Heart right ventricle (tissue), 16 donors: Measurements from ENCODE around the gene TAF12. TPM values are rescaled to one million over a fixed set of nuclear protein-coding genes. Genes with fewer than 3 reads are reported as not detected.
"Not testable (repeated sequence)": the region's sequence is repeated elsewhere in the genome, so short reads cannot be mapped to it uniquely, and the experiment has no call there.

Source experiments
- ATAC-seq, 8 donors: fragments of 200-7000 bp; cut with Tn5 transposase; one replicate each; pipeline ENCODE4 v1.9.1; 2020; ENCODE audit warnings: mild to moderate bottlenecking in 8 of 8, moderate library complexity in 8 of 8, moderate number of reproducible peaks in 1 of 8
- DNase-seq, 2 donors: peaks; one replicate each; pipeline ENCODE4 v3.0.0-alpha.2; 2020
- H3K27ac ChIP-seq, 10 donors: fragments of 200-600 bp; sonication (generic) in 2 of 10; one replicate each; pipeline versions ENCODE4 v1.5.0 to v1.8.0; 2020 to 2022; ENCODE audit warnings: mild to moderate bottlenecking in 3 of 10
- H3K27me3 ChIP-seq, 7 donors: fragments of 200-600 bp; one replicate each; pipeline ENCODE4 v1.8.0; 2021 to 2022; ENCODE audit warnings: mild to moderate bottlenecking in 2 of 7
- H3K36me3 ChIP-seq, 9 donors: fragments of 200-600 bp; sonication (generic) in 1 of 9; one replicate each; pipeline versions ENCODE4 v1.5.0 to v1.8.0; 2020 to 2022; ENCODE audit warnings: mild to moderate bottlenecking in 2 of 9
- H3K4me1 ChIP-seq, 9 donors: fragments of 200-600 bp; sonication (generic) in 1 of 9; one replicate each; pipeline versions ENCODE4 v1.5.0 to v1.8.0; 2020 to 2022; ENCODE audit warnings: mild to moderate bottlenecking in 4 of 9
- H3K4me3 ChIP-seq, 10 donors: fragments of 200-600 bp; sonication (generic) in 2 of 10; one replicate each; pipeline versions ENCODE4 v1.5.0 to v1.8.0; 2020 to 2022; ENCODE audit warnings: mild to moderate bottlenecking in 7 of 10, moderate library complexity in 2 of 10
- H3K9me3 ChIP-seq, 11 donors: fragments of 200-600 bp in 10 of 11; sonication (generic) in 2 of 11; one replicate each; pipeline versions ENCODE4 v1.5.0 to v1.8.0; 2013 to 2022; ENCODE audit warnings: mild to moderate bottlenecking in 2 of 11, control low read depth in 1 of 11, moderate library complexity in 1 of 11
- CTCF ChIP-seq, 9 donors: fragments of 200-600 bp; sonication (generic) in 2 of 9; IDR thresholded peaks; one replicate each; pipeline versions ENCODE4 v1.5.0 to v1.8.0; 2021 to 2022; ENCODE audit warnings: antibody characterized with exemption in 9 of 9, mild to moderate bottlenecking in 5 of 9, moderate library complexity in 1 of 9
- WGBS, 2 donors: extraction: QIAGEN DNeasy Blood & Tissue Kit; methylation state at CpG; one replicate each; pipeline ENCODE4 v1.1.7; 2013; ENCODE audit warnings: inconsistent platforms in 1 of 2; 5-methylcytosine and 5-hydroxymethylcytosine counted together
- intact Hi-C, 10 donors: fragments of 100-400 bp; cut with DNase I; formaldehyde crosslinking; loops; one replicate each; pipeline versions ENCODE4 v1.11.1 to v1.14.2; 2022
- polyA plus RNA-seq, 2 donors: library from polyadenylated mRNA; stranded (reverse); fragments of 200-250 nt; gene quantifications; one replicate each; pipeline ENCODE4 v1.2.3, GENCODE V29; 2013
- total RNA-seq, 10 donors: library from RNA; stranded (reverse); fragmentation: NEBNext Ultra II Directional in 3 of 10; extraction: Animal tissue kit (Norgen Biotek cat#: 25700) in 3 of 10; gene quantifications; one replicate each; pipeline versions ENCODE4 v1.2.1 to v1.2.4, GENCODE V29; 2021 to 2023
- donor health status: Arrhythmogenic right ventricular cardiomyopathy.
- donor health status: ischemic (EF 13 %, LVEDD 7.1; RV severe dilation, severe dysfunction).
- donor health status: healthy with polysubstance abuse.
- donor health status: DM: no; HTN: yes; CAD: no.
- donor health status: DM: no; HTN: no; CAD: no.
- donor health status: ischemic (EF 25% LVEDD 6.9; RV normal size, moderate dysfunction).
- donor health status: ischemic (EF 25% LVEDD 5.7; RV mildly dilated, moderate dysfunction).
- donor health status: healthy.
- donor health status: DM: yes; HTN: yes; CAD: no.
- donor health status: Ischemic cardiomyopathy.
- donor health status: ischemic (EF 35%, LVEDD 5.7; RV mildly dilated, moderate dysfunction).
- donor health status: nonischemic (EF 11% LVEDD 7.7; RV severe dilation, severe dysfunction).
- donor health status: DM: yes; HTN: yes; CAD: no.
- donor health status: PGD.
- donor health status: ischemic (EF 29% LVEDD 5.4; RV normal size, mild dysfunction).
- donor health status: nonischemic (EF 23%, LVEDD 6.1; RV moderate dilation, normal function).

TAF12 gene
- total and polyA plus RNA-seq, 12 donors = 17.2 to 41.6 (median 20.7) TPM

DNA sequence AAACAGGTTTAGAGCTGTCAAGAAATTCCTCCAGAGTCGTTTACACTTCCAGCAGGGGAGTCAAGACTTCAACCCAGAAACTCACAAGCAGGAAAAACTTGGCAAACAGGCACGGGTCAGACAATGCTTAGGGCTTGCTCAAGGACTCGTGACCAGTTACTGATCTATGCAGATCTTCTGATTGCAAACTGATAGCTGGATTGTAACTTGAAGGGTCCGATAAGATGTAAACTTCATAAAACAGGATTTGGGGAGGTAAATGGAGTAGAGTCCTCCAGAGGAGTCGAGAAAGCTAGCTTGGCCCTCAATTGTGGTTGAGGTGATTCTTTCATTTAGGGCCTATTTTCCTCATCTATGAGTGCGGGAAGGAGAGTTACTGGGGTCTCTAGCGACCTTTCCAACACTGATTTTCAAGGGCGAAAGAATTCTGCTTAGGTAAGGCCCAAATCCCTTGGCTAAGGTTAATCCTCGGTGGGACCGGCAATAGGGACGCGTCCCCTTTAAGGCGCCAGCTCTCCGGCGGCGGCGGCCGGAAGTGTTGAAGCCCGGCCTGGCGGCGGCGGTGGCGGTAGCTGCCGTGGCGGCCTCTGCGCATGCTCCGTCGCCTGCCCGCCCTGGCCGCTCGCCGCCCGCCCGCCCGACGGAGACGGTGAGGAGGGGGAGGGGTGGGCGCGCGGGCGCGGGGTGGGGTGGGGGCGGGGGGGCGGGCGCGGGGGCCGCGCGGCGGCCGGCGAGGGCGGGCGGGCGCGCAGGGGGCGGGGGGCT lies 25.5 kb upstream of the TAF12 start, which contains the start of gene GMEB1:
GMEB1 (plus strand) TSS at position 594 of the 765 bp plus-strand sequence. CDS start 14,829 bp downstream, outside the sequence.
- ATAC-seq = peak; percentile 88 to 95 (median 92)
- Histone ChIP-seq H3K27me3 (no peaks in the 10 kb centered on the region), H3K36me3 (no peaks in the 10 kb centered on the region), H3K27ac (peak within 1 kb of the TSS; percentile 98 to 100 (median 100)), H3K9me3 (no peaks in the 10 kb centered on the region), H3K4me1 (peaks cover 5 to 26% (median 18%) of the 10 kb centered on the region in 9 donors), H3K4me3 (peak within 1 kb of the TSS; percentile 93 to 100 (median 98))
- DNase-seq = peak; percentile 83 to 90
- WGBS, 2 donors = 1 to 2% methylated on average over 33 to 56 of the region's 57 CpGs
- no peak for TF ChIP-seq CTCF (IDR thresholded peaks at IDR 0.05)
- intact Hi-C loops = loop anchor here in 5 of 10 donors (1.0 to 10.0 kb wide), 3 partner anchors 20 to 56 kb away; partner anchors contain the start of genes RNU11 (in 2 of the 5) and TAF12 (in 2 of the 5)

DNA sequence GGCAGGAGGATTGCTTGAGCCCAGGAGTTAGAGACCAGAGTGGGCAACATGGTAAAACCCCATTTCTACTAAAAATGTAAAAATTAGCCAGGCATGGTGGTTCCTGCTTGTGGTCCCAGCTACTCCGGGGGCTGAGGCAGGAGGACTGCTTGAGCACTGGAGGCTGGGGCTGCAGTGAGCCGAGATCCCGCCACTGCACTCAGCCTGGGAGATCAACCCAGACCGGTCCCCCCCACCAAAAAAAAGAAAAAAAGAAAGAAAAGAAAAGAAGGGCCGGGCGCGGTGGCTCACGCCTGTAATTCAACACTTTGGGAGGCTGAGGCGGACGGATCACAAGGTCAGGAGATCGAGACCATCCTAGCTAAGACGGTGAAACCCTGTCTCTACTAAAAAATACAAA lies 23.9 kb upstream of the TAF12 start:
- Histone ChIP-seq H3K27ac (no peak overlapping the region), H3K4me1 (peaks cover 5 to 26% (median 18%) of the 10 kb centered on the region in 9 donors), H3K4me3 (no peak overlapping the region), H3K27me3 (no peaks in the 10 kb centered on the region), H3K9me3 (no peaks in the 10 kb centered on the region), H3K36me3 (no peaks in the 10 kb centered on the region)
- TF ChIP-seq CTCF (IDR thresholded peaks at IDR 0.05) = no peak
- intact Hi-C loops = loop anchor here in 1 of 10 donors (10.0 kb wide), 1 partner anchor 58 kb away; no protein-coding TSS in a partner anchor
- DNase-seq (no peak), ATAC-seq (no peak)
- WGBS, 2 donors = 98% methylated on average over 12 of the region's 12 CpGs

DNA sequence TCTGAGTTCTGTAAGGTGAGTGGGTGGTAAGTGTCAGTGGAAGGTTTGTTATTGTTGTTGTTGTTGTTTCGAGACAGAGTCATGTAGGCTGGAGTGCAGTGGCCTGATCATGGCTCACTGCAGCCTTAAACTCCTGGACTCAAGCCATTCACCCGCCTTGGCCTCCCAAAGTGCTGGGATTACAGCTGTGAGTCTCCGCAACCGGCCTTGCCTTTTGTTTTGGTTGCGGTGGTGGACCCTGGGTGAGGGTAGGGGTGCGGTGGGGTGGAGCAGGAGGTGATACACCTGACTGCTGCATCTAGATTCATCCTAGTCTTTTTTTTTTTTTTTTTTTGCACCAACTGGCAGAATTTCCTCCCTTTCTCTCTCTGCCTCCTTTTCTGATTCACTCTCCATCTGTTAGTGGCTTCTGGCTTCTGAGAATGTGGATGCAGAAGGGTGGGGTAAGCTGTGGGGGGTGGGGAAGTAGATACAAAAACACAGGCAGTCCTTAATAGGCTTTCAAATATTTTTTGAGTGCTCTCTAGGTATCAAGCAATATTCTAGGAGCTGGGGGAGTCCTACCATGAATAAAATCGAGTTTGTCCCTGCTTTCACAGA lies 21.1 kb upstream of the TAF12 start:
- no peak overlapping the region for H3K27ac ChIP-seq
- no peaks in the 10 kb centered on the region for H3K27me3 ChIP-seq
- no peaks in the 10 kb centered on the region for H3K36me3 ChIP-seq
- peaks cover 5 to 14% (median 11%) of the 10 kb centered on the region in 9 donors for H3K4me1 ChIP-seq
- ATAC-seq = no peak
- no peak for DNase-seq
- H3K9me3 ChIP-seq = no peaks in the 10 kb centered on the region
- 76 to 78% methylated on average over 7 of the region's 7 CpGs for WGBS, 2 donors
- intact Hi-C loops = loop anchor here in 1 of 10 donors (10.0 kb wide), 1 partner anchor 61 kb away; no protein-coding TSS in a partner anchor
- no peak overlapping the region for H3K4me3 ChIP-seq
- no peak for TF ChIP-seq CTCF (IDR thresholded peaks at IDR 0.05)

- Histone ChIP-seq H3K27ac (no peak overlapping the region), H3K36me3 (no peaks in the 10 kb centered on the region), H3K4me1 (no peaks in the 10 kb centered on the region), H3K4me3 (no peak overlapping the region), H3K9me3 (no peaks in the 10 kb centered on the region), H3K27me3 (no peaks in the 10 kb centered on the region)
- WGBS, 2 donors = 94 to 95% methylated on average over 6 of the region's 6 CpGs
- ATAC-seq (no peak), DNase-seq (no peak)
- TF ChIP-seq CTCF (IDR thresholded peaks at IDR 0.05) = no peak
- intact Hi-C loops = loop anchor here in 1 of 10 donors (10.0 kb wide), 1 partner anchor 68 kb away; no protein-coding TSS in a partner anchor
Measured at GRCh38 chr1:28656335-28656734, 13.5 kb upstream of the TAF12 start.

DNA sequence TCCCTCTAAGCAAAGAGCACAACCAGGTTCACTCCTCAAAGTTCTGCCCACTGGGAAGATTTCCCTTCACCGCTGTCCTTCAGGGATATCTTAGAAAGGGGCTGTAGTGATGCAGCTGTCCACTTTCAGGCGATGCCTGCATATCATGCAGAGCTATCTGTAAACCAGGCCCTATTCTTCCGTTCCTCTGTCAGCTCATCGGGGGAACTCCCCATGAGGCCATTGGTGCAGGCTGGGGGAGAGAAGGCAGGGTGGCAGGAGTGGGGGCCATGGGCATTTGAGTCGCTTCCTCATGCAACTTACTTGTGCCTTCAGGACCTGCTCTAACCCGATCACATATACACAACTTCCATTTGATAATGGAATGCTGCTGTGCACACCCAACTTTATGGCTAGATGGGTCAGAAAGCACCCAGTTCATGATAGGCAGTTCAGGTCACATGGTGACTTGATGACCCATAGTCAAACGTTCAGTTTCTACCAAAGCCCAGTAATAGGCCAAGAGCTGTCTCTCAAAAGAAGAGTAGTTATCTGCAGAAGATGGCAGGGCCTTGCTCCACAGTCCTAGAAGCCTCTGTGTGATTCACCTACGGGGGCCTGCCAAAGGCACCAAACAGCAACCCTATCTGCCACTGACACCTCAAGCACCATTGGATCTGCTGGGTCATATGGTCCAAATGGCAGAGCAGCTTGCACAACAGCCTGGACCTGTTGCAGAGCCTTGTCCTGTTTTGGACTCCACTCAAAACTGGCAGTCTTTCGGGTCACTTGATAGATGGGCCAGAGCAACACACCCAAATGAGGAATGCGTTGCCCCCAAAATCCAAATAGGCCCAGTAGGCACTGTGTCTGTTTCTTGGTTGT lies 12.8 kb upstream of the TAF12 start:
- ATAC-seq, DNase-seq, H3K4me3 ChIP-seq, H3K36me3 ChIP-seq, H3K4me1 ChIP-seq, H3K9me3 ChIP-seq, H3K27ac ChIP-seq, H3K27me3 ChIP-seq: not testable (repeated sequence)
- 79 to 81% methylated on average over 10 of the region's 10 CpGs for WGBS, 2 donors
- intact Hi-C loops = loop anchor here in 1 of 10 donors (10.0 kb wide), 1 partner anchor 69 kb away; no protein-coding TSS in a partner anchor
